Ovary (tissue), 9 donors: Measurements from ENCODE around the gene LIN52. TPM values are rescaled to one million over a fixed set of nuclear protein-coding genes. Genes with fewer than 3 reads are reported as not detected.

Experiments
- DNase-seq, 5 donors: peaks; one replicate each; pipeline ENCODE4 v3.0.0-alpha.2; 2019 to 2020
- H3K27ac ChIP-seq, 2 donors: fragments of 200-600 bp; one replicate each; pipeline versions ENCODE4 v1.5.1 to v1.8.0; 2019 to 2022
- H3K27me3 ChIP-seq: fragments of 200-600 bp; one replicate; pipeline ENCODE4 v1.8.0; 2022
- H3K36me3 ChIP-seq: fragments of 200-600 bp; sonication (generic); one replicate; pipeline ENCODE4 v1.5.1; 2019
- H3K4me1 ChIP-seq: one replicate; pipeline ENCODE4 v1.8.1; 2013; ENCODE audit warnings: mild to moderate bottlenecking, moderate library complexity; ENCODE audit not compliant: insufficient read depth
- H3K4me3 ChIP-seq: fragments of 200-600 bp; sonication (generic); one replicate; pipeline ENCODE4 v1.5.1; 2017
- H3K9me3 ChIP-seq, 2 donors: fragments of 200-600 bp in 1 of 2; sonication (generic) in 1 of 2; one replicate each; pipeline versions ENCODE4 v1.5.1 to v1.8.1; 2013 to 2019; ENCODE audit warnings: mild to moderate bottlenecking in 1 of 2, moderate library complexity in 1 of 2
- EP300 ChIP-seq: sonication (generic); formaldehyde crosslinking; IDR thresholded peaks from one replicate; pipeline ENCODE4 v1.6.1; 2017; ENCODE audit warnings: antibody characterized with exemption
- POLR2A ChIP-seq: fragments of 450-650 bp; IDR thresholded peaks from one replicate; pipeline ENCODE4 v1.6.1; 2017; ENCODE audit warnings: antibody characterized with exemption, mild to moderate bottlenecking, moderate library complexity
- WGBS, 3 donors: extraction: QIAGEN DNeasy Blood & Tissue Kit in 1 of 3; methylation state at CpG; one replicate each; pipeline versions ENCODE4 v1.1.5 to v1.1.7; 2013 to 2017; 5-methylcytosine and 5-hydroxymethylcytosine counted together
- intact Hi-C, 4 donors: fragments of 100-400 bp; cut with DNase I; formaldehyde crosslinking; loops; one replicate each; pipeline versions ENCODE4 v1.11.0 to v1.15.1; 2022 to 2023
- polyA plus RNA-seq, 2 donors: library from polyadenylated mRNA; stranded (reverse); fragments of 200-250 nt in 1 of 2; fragments of 350-450 nt in 1 of 2; fragmentation: Illumina TruSeq in 1 of 2; extraction: RNeasy Lipid Tissue Mini Kit (QIAGEN cat#74804) in 1 of 2; gene quantifications; one replicate each; pipeline ENCODE4 v1.2.3, GENCODE V29; 2013 to 2014
- total RNA-seq, 7 donors: library from RNA; depleted of rRNA in 2 of 7; stranded (reverse); fragments of >200 nt in 2 of 7; fragmentation: NEBNext Ultra II Directional in 3 of 7; extraction: Animal tissue kit (Norgen Biotek cat#: 25700) in 3 of 7; gene quantifications; one replicate each; pipeline versions ENCODE4 v1.1.0 to v1.2.4, GENCODE V29; 2016 to 2023
- TF ChIP-seq, protein P1 (sequence below), 3 donors: fragments of 450-650 bp in 2 of 3; fragments of 200-600 bp in 1 of 3; IDR thresholded peaks; one replicate each; pipeline versions ENCODE4 v1.5.1 to v1.8.0; 2016 to 2022; ENCODE audit warnings: antibody characterized with exemption in 3 of 3, mild to moderate bottlenecking in 1 of 3
- donor health status: DM: no; HTN: no; CAD: no; lungs with moderate emphysema.
- donor health status: DM: no; HTN: no; CAD: no.
- donor health status: Bipolar disorder and iron deficiency.
- donor health status: DM: yes; HTN: yes; CAD: no.
- donor health status: DM: no; HTN: no; CAD: no.
- donor health status: DM: yes; HTN: yes; CAD: no.

LIN52 gene
- total and polyA plus RNA-seq, 9 donors = 8.6 to 12.5 (median 10.0) TPM

DNA sequence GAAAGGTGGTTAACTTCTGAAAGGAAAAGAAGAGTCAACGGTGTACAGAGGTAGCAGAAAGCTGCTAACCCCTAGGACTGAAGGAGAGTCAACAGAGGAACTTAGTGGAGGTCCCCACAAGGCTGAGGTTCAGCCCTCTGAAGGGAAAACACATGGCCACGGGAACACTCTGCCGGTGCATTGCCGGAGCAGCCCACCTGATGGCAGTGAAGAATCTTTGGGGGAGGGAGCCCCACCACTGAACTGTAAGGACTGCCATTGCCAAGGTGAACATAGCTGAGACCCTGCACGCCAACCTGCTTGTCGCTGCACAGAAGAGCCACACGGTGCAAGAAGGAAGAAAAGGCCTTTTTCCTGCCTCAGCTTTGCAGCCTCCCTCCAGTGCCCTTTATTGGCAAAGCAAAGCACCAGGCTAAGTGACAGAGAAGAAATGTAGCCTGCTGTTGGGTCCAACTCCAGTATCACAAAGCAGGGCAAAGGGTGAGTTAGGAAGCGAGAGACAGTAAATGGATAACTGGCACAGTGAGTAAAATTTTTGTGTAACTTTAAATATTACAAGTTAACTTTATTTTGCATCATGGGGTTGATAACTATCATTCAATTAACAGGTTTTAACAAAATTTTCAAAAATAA lies 76.9 kb downstream of the LIN52 start:
- WGBS, 3 donors = 79 to 89% (median 86%) methylated on average over 8 of the region's 8 CpGs
- DNase-seq = no peak
- intact Hi-C loops = no loop called here
- Histone ChIP-seq H3K4me1 (no peaks in the 10 kb centered on the region), H3K36me3 (no peaks in the 10 kb centered on the region), H3K4me3 (no peak overlapping the region), H3K9me3 (no peaks in the 10 kb centered on the region), H3K27me3 (no peaks in the 10 kb centered on the region), H3K27ac (no peak overlapping the region)
- TF ChIP-seq POLR2A = no peak
- TF ChIP-seq, protein P1, sequence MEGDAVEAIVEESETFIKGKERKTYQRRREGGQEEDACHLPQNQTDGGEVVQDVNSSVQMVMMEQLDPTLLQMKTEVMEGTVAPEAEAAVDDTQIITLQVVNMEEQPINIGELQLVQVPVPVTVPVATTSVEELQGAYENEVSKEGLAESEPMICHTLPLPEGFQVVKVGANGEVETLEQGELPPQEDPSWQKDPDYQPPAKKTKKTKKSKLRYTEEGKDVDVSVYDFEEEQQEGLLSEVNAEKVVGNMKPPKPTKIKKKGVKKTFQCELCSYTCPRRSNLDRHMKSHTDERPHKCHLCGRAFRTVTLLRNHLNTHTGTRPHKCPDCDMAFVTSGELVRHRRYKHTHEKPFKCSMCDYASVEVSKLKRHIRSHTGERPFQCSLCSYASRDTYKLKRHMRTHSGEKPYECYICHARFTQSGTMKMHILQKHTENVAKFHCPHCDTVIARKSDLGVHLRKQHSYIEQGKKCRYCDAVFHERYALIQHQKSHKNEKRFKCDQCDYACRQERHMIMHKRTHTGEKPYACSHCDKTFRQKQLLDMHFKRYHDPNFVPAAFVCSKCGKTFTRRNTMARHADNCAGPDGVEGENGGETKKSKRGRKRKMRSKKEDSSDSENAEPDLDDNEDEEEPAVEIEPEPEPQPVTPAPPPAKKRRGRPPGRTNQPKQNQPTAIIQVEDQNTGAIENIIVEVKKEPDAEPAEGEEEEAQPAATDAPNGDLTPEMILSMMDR (IDR thresholded peaks at IDR 0.05) = no peak
- TF ChIP-seq EP300 = no peak

DNA sequence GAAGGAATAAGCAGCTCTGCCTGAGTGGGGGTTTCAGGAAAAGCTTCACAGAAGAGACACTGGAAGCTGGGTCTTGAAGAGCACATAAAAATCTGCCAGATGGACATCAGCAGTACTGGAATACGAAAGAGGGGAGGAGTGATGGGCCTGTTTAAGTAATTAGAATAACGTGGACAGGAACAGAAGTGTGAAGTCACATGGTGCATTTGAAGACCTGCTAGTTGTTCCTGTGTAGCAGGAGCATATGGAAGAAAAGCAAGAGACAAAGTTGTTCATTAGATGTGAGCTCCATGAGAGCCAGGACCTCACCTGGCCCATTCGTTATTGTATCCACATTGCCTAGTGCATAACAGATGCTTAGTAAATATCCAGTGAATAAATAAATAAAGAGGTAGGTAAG lies 85.2 kb downstream of the LIN52 start:
- TF ChIP-seq, protein P1 (IDR thresholded peaks at IDR 0.05) = no peak
- TF ChIP-seq EP300 = no peak
- TF ChIP-seq POLR2A = no peak
- no peak overlapping the region for H3K27ac ChIP-seq
- H3K9me3 ChIP-seq = no peaks in the 10 kb centered on the region
- intact Hi-C loops = no loop called here
- 74 to 88% (median 81%) methylated on average over 3 of the region's 3 CpGs for WGBS, 3 donors
- DNase-seq = no peak
- no peaks in the 10 kb centered on the region for H3K27me3 ChIP-seq
- no peak overlapping the region for H3K4me3 ChIP-seq
- H3K36me3 ChIP-seq = no peaks in the 10 kb centered on the region
- H3K4me1 ChIP-seq = no peaks in the 10 kb centered on the region

DNA sequence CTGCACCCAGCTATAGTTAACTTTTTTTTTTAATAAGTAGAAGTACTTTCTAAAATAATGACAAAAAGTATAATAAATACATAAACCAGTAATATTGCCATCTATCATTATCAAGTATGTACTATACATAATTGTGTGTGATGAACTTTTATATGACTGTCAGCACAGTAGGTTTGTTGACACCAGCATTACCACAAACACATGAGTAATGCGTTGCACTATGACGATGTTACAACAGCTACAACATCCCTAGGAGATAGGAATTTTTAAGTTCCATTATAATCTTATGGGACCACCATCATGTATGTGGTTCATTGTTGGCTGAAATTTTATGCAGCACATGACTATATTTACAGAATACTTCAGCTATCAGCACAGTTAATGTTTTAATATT lies 91.6 kb downstream of the LIN52 start:
- H3K27me3 ChIP-seq = no peaks in the 10 kb centered on the region

DNA sequence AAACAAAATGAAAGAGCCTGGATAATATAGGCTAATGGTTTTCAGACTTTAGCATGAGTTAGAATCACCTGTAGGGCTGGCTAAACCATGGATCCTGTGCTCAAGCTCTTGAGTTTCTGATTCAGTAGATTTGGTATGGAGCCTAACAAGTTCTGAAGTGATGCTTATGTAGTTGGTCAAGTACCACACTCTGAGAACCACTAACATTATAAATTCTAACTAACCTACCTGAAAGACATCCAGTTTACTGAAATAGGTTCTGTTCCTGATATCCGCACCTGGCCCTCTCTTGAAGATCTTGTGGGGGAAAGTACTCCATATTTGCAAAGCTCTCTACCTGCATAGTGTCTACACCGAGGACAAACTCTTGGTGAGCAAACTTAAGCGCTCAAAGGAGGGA lies 95.1 kb downstream of the LIN52 start:
- Histone ChIP-seq H3K4me3 (no peak overlapping the region), H3K9me3 (no peaks in the 10 kb centered on the region), H3K27ac (no peak overlapping the region), H3K4me1 (no peaks in the 10 kb centered on the region), H3K36me3 (no peaks in the 10 kb centered on the region), H3K27me3 (no peaks in the 10 kb centered on the region)
- 83 to 100% (median 96%) methylated on average over 3 of the region's 3 CpGs for WGBS, 3 donors
- intact Hi-C loops = no loop called here
- TF ChIP-seq POLR2A (no peak), EP300 (no peak)
- TF ChIP-seq, protein P1 (IDR thresholded peaks at IDR 0.05) = no peak
- no peak for DNase-seq

More for the DNA sequence above, 91.6 kb downstream of the LIN52 start:
- TF ChIP-seq, protein P1 (IDR thresholded peaks at IDR 0.05) = no peak
- no peak for TF ChIP-seq POLR2A
- no peak for TF ChIP-seq EP300
- H3K9me3 ChIP-seq = no peaks in the 10 kb centered on the region
- no peaks in the 10 kb centered on the region for H3K36me3 ChIP-seq
- no peak for DNase-seq
- no peaks in the 10 kb centered on the region for H3K4me1 ChIP-seq
- WGBS, 3 donors = 25 to 66% (median 45%) methylated on average over 2 of the region's 2 CpGs
- no peak overlapping the region for H3K27ac ChIP-seq
- intact Hi-C loops = no loop called here
- H3K4me3 ChIP-seq = no peak overlapping the region
